ENCODE results near the gene AP2A2.

GRCh38 chr11:936199-936598, 10.5 kb downstream of the AP2A2 start:
- no peak for TF ChIP-seq CTCF (conservative IDR thresholded peaks at IDR 0.05)
- no peak for TF ChIP-seq EZH2 (IDR thresholded peaks at IDR 0.05; ENCODE audit: low read depth)

Data from PC-9 (cell line).